OCI-LY1 (cell line): ENCODE measurements around the gene CAMK2A.

Experiments used
- H2AFZ ChIP-seq: fragments of 200-600 bp; sonication (generic), shearing (Covaris generic); 2 replicates; pipeline ENCODE4 v1.6.0; 2014; ENCODE audit warnings: antibody characterized with exemption, mild to moderate bottlenecking, low read length
- H3F3A ChIP-seq: fragments of 200-600 bp; sonication (generic), shearing (Covaris generic); 2 replicates; pipeline ENCODE4 v1.6.0; 2014; ENCODE audit warnings: mild to moderate bottlenecking, antibody characterized with exemption, low read length, moderate library complexity; ENCODE audit not compliant: insufficient read depth
- H3K27ac ChIP-seq: fragments of 200-600 bp; sonication (generic); 2 replicates; pipeline ENCODE4 v1.5.1; 2014; ENCODE audit warnings: low read length, mixed run types, mild to moderate bottlenecking, low read depth; ENCODE audit not compliant: poor library complexity, severe bottlenecking
- H3K27me3 ChIP-seq: fragments of 200-600 bp; sonication (generic); 2 replicates; pipeline ENCODE4 v1.6.0; 2014; ENCODE audit warnings: antibody characterized with exemption, mild to moderate bottlenecking, low read length, moderate library complexity; ENCODE audit not compliant: insufficient read depth
- H3K36me3 ChIP-seq: fragments of 200-600 bp; sonication (generic); 2 replicates; pipeline ENCODE4 v1.6.1; 2014; ENCODE audit warnings: mild to moderate bottlenecking, antibody characterized with exemption, low read length, moderate library complexity, mixed read lengths; ENCODE audit not compliant: insufficient read depth
- H3K4me1 ChIP-seq: fragments of 200-600 bp; sonication (generic); 2 replicates; pipeline ENCODE4 v1.5.1; 2014; ENCODE audit warnings: mild to moderate bottlenecking, low read length, moderate library complexity; ENCODE audit not compliant: insufficient read depth, severe bottlenecking
- H3K4me2 ChIP-seq: fragments of 200-600 bp; sonication (generic), shearing (Covaris generic); 2 replicates; pipeline ENCODE4 v1.6.1; 2014; ENCODE audit warnings: low read length
- H3K4me3 ChIP-seq: fragments of 200-600 bp; sonication (generic); 2 replicates; pipeline ENCODE4 v1.5.1; 2014; ENCODE audit warnings: low read length, low read depth, mild to moderate bottlenecking, mixed read lengths; ENCODE audit not compliant: poor library complexity, severe bottlenecking
- H3K79me2 ChIP-seq: fragments of 200-600 bp; shearing (Covaris generic); 2 replicates; pipeline ENCODE4 v1.6.1; 2016; ENCODE audit warnings: mixed run types, low read length, mixed read lengths; ENCODE audit not compliant: insufficient read depth
- H3K9ac ChIP-seq: fragments of 200-600 bp; sonication (generic), shearing (Covaris generic); 2 replicates; pipeline ENCODE4 v1.6.1; 2014; ENCODE audit warnings: mild to moderate bottlenecking, low read length, mixed read lengths
- H3K9me2 ChIP-seq: fragments of 200-600 bp; sonication (generic), shearing (Covaris generic); 2 replicates; pipeline ENCODE4 v1.6.1; 2014; ENCODE audit warnings: low read depth, mild to moderate bottlenecking, low read length, mixed read lengths
- H3K9me3 ChIP-seq: fragments of 200-600 bp; shearing (Covaris generic); 2 replicates; pipeline ENCODE4 v1.6.1; 2014; ENCODE audit warnings: low read length, mixed read lengths
- H4K20me1 ChIP-seq: fragments of 200-600 bp; sonication (generic), shearing (Covaris generic); 2 replicates; pipeline ENCODE4 v1.6.0; 2016; ENCODE audit warnings: mild to moderate bottlenecking, low read length; ENCODE audit not compliant: insufficient read depth
- CTCF ChIP-seq: fragments of 200-600 bp; sonication (generic), shearing (Covaris generic); IDR thresholded peaks from 2 replicates; pipeline ENCODE4 v1.5.1; 2017; ENCODE audit warnings: mild to moderate bottlenecking, antibody characterized with exemption, low read length, moderate library complexity, mixed read lengths
- EZH2 ChIP-seq: fragments of 200-600 bp; sonication (generic), shearing (Covaris generic); IDR thresholded peaks from 2 replicates; pipeline ENCODE4 v1.8.0; 2017; ENCODE audit warnings: borderline replicate concordance, mixed run types, mild to moderate bottlenecking, antibody characterized with exemption, low read length, moderate library complexity, mixed read lengths

Gene CAMK2A

GRCh38 chr5:150313921-150314716 is 24.5 kb upstream of the CAMK2A start:
- Histone ChIP-seq H2AFZ (no peak overlapping the region), H3K27ac (no peak overlapping the region), H3K4me3 (no peak overlapping the region), H3K4me2 (no peak overlapping the region), H3K79me2 (no peaks in the 10 kb centered on the region), H3K36me3 (no peaks in the 10 kb centered on the region), H3K9me3 (no peaks in the 10 kb centered on the region), H3K4me1 (no peaks in the 10 kb centered on the region), H3K9me2 (no peaks in the 10 kb centered on the region), H4K20me1 (no peaks in the 10 kb centered on the region), H3K27me3 (no peaks in the 10 kb centered on the region), H3K9ac (no peak overlapping the region), H3F3A (no peaks in the 10 kb centered on the region)
- TF ChIP-seq EZH2 (no peak), CTCF (no peak)

DNA sequence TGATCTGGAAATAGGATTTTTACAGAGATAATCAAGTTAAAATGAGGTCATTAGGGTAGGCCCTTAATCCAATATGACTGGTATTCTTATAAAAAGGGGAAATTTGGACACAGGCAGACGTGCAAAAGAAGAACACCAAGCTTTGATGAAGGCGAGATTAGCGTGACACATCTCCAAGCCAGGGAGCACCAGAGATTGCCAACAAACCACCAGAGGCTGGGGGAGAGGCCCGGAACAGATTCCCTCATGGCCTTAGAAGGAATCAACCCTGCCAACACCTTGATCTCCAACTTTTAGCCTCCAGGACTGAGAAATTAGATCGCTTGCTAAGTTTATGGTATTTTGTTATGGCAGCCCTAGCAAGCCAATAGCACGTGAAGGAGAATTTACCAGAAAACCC is 23.9 kb upstream of the CAMK2A start:
- no peaks in the 10 kb centered on the region for H3K79me2 ChIP-seq
- no peak overlapping the region for H3K9ac ChIP-seq
- H4K20me1 ChIP-seq, result no peaks in the 10 kb centered on the region
- H3K4me3 ChIP-seq, result no peak overlapping the region
- TF ChIP-seq EZH2, result no peak
- no peak for TF ChIP-seq CTCF
- H3K9me2 ChIP-seq, result no peaks in the 10 kb centered on the region
- no peak overlapping the region for H3K27ac ChIP-seq
- no peaks in the 10 kb centered on the region for H3K36me3 ChIP-seq
- H3K27me3 ChIP-seq, result no peaks in the 10 kb centered on the region
- H2AFZ ChIP-seq, result no peak overlapping the region
- no peaks in the 10 kb centered on the region for H3K4me1 ChIP-seq
- no peaks in the 10 kb centered on the region for H3F3A ChIP-seq
- H3K4me2 ChIP-seq, result no peak overlapping the region
- no peaks in the 10 kb centered on the region for H3K9me3 ChIP-seq

DNA sequence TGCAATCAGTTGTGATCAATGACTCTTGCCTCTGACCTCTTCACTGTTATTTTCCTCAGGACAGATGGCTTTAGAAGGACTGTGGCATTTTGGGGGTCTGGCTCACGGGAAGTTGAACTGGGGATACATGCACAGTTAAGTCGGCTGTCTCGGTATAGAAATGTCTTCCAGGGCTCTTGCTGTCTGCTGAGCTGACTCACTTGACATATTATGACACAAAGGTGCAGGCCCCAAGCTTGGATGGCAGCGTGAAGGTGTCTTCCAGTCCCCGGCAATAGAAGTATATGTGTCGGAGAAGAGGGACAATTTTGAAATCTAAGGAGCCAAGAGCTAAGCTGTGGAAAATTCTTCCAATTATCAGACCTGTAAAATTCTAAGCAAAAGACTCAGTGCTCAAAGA is 22.9 kb upstream of the CAMK2A start:
- Histone ChIP-seq H3K4me2 (no peak overlapping the region), H3F3A (no peaks in the 10 kb centered on the region), H3K9ac (no peak overlapping the region), H2AFZ (no peak overlapping the region), H3K9me2 (no peaks in the 10 kb centered on the region), H3K27me3 (no peaks in the 10 kb centered on the region), H3K36me3 (no peaks in the 10 kb centered on the region), H3K9me3 (no peaks in the 10 kb centered on the region), H3K27ac (no peak overlapping the region), H3K4me1 (no peaks in the 10 kb centered on the region), H4K20me1 (no peaks in the 10 kb centered on the region), H3K79me2 (no peaks in the 10 kb centered on the region), H3K4me3 (no peak overlapping the region)
- TF ChIP-seq CTCF, result no peak
- TF ChIP-seq EZH2, result no peak
